ENCODE measurements around the gene QRICH1. TPM values are rescaled to one million over a fixed set of nuclear protein-coding genes. Genes with fewer than 3 reads are reported as not detected.

Gene QRICH1
- total and polyA plus RNA-seq, 2 donors (not counting 1 experiment from before 2014, with no cell fraction given): 48.7 to 59.0 TPM

GRCh38 chr3:49017971-49018706 lies 75.7 kb downstream of the QRICH1 start, which contains the start of gene DALRD3:
Gene DALRD3 (minus strand): TSS chr3:49018580. CDS start chr3:49018564, 16 bp downstream.
- Histone ChIP-seq H3K36me3 (ENCODE audit: control insufficient read depth, insufficient read depth, low read length) (peaks cover 32% of the 10 kb centered on the region), H3K9ac (ENCODE audit: insufficient read depth, low read length) (peak within 1 kb of the TSS; percentile 76), H3K4me3 (replicated peaks in 1 of 4; ENCODE audit: control extremely low read depth in 1 of 4, insufficient read depth in 1 of 4, low read depth in 3 of 4, low read length in 4 of 4) (peak within 1 kb of the TSS; percentile 74 to 92 (median 80)), H2AFZ (ENCODE audit: low read length) (peak within 1 kb of the TSS; percentile 62), H3K4me2 (ENCODE audit: extremely low read depth, insufficient read depth, low read length) (peak within 1 kb of the TSS; percentile 99), H3K4me1 (ENCODE audit: control insufficient read depth, extremely low read depth, insufficient read depth, low read length) (peaks cover 11% of the 10 kb centered on the region), H3K79me2 (ENCODE audit: control insufficient read depth, insufficient read depth, low read length) (peaks cover 33% of the 10 kb centered on the region), H3K9me3 (ENCODE audit: control insufficient read depth, insufficient read depth, low read depth, low read length) (no peaks in the 10 kb centered on the region), H4K20me1 (ENCODE audit: control insufficient read depth, extremely low read depth, insufficient read depth, low read length) (no peaks in the 10 kb centered on the region), H3K27ac (ENCODE audit: insufficient read depth, low read length) (peak within 1 kb of the TSS; percentile 87), H3K27me3 (ENCODE audit: control insufficient read depth, insufficient read depth, low read length) (no peaks in the 10 kb centered on the region)
- TF ChIP-seq EZH2 (IDR thresholded peaks at IDR 0.05; ENCODE audit: low read length, missing control alignments): no peak
- TF ChIP-seq CTCF (conservative IDR thresholded peaks at IDR 0.05 in 1 of 2, IDR thresholded peaks at IDR 0.05 in 1 of 2; ENCODE audit: low read depth in 1 of 2, low read length in 2 of 2): no peak
- DNase-seq (ENCODE audit: low read depth in 2 of 2): peak; percentile 51 to 67

GRCh38 chr3:49017229-49017970 lies 76.5 kb downstream of the QRICH1 start:
- peaks cover 28% of the 10 kb centered on the region for H3K36me3 ChIP-seq (ENCODE audit: control insufficient read depth, insufficient read depth, low read length)
- H2AFZ ChIP-seq (ENCODE audit: low read length): peak overlapping the region; percentile 62
- H3K27me3 ChIP-seq (ENCODE audit: control insufficient read depth, insufficient read depth, low read length): no peaks in the 10 kb centered on the region
- H3K4me1 ChIP-seq (ENCODE audit: control insufficient read depth, extremely low read depth, insufficient read depth, low read length): peaks cover 9% of the 10 kb centered on the region
- peaks cover 33% of the 10 kb centered on the region for H3K79me2 ChIP-seq (ENCODE audit: control insufficient read depth, insufficient read depth, low read length)
- H3K9me3 ChIP-seq (ENCODE audit: control insufficient read depth, insufficient read depth, low read depth, low read length): no peaks in the 10 kb centered on the region
- TF ChIP-seq EZH2 (IDR thresholded peaks at IDR 0.05; ENCODE audit: low read length, missing control alignments): no peak
- TF ChIP-seq CTCF (conservative IDR thresholded peaks at IDR 0.05 in 1 of 2, IDR thresholded peaks at IDR 0.05 in 1 of 2; ENCODE audit: low read depth in 1 of 2, low read length in 2 of 2): no peak
- peak overlapping the region; percentile 87 for H3K27ac ChIP-seq (ENCODE audit: insufficient read depth, low read length)
- H3K4me2 ChIP-seq (ENCODE audit: extremely low read depth, insufficient read depth, low read length): peak overlapping the region; percentile 99
- peak overlapping the region; percentile 76 for H3K9ac ChIP-seq (ENCODE audit: insufficient read depth, low read length)
- no peak for DNase-seq (ENCODE audit: low read depth in 2 of 2)
- H3K4me3 ChIP-seq (replicated peaks in 1 of 4; ENCODE audit: control extremely low read depth in 1 of 4, insufficient read depth in 1 of 4, low read depth in 3 of 4, low read length in 4 of 4): peak overlapping the region; percentile 74 to 92 (median 80)
- no peaks in the 10 kb centered on the region for H4K20me1 ChIP-seq (ENCODE audit: control insufficient read depth, extremely low read depth, insufficient read depth, low read length)
